Neutrophil (primary cell): ENCODE results near the gene FOXL1.

Experiments used
- H3K27ac ChIP-seq: fragments of 200-600 bp; sonication (generic); 2 replicates; pipeline ENCODE4 v1.5.1; 2016; ENCODE audit warnings: mild to moderate bottlenecking, moderate library complexity
- H3K27me3 ChIP-seq: fragments of 200-600 bp; sonication (generic); 2 replicates; pipeline ENCODE4 v1.6.0; 2016; ENCODE audit warnings: mild to moderate bottlenecking
- H3K36me3 ChIP-seq: fragments of 200-600 bp; sonication (generic); 2 replicates; pipeline ENCODE4 v1.5.1; 2017
- H3K4me1 ChIP-seq, 2 experiments: fragments of 200-600 bp in 1 of 2; sonication (generic) in 1 of 2; 1 replicate in 1 of 2; 2 replicates in 1 of 2; pipeline versions ENCODE4 v1.5.1 to v1.6.1; 2013 to 2016; ENCODE audit warnings: low read depth in 1 of 2, low read length in 1 of 2, mild to moderate bottlenecking in 1 of 2, moderate library complexity in 1 of 2; ENCODE audit not compliant: control insufficient read depth in 1 of 2, insufficient read depth in 1 of 2
- H3K4me3 ChIP-seq, 2 experiments: fragments of 200-600 bp in 1 of 2; sonication (generic) in 1 of 2; 1 replicate in 1 of 2; 2 replicates in 1 of 2; pipeline ENCODE4 v1.5.1; 2013 to 2016; ENCODE audit warnings: low read depth in 1 of 2, low read length in 1 of 2, mild to moderate bottlenecking in 1 of 2, moderate library complexity in 1 of 2
- H3K9me3 ChIP-seq: fragments of 200-600 bp; sonication (generic); 2 replicates; pipeline ENCODE4 v1.5.1; 2016
- TF ChIP-seq, protein P1 (sequence below): fragments of 200-600 bp; sonication (generic); IDR thresholded peaks from 2 replicates; pipeline ENCODE4 v1.5.1; 2016; ENCODE audit warnings: antibody characterized with exemption

FOXL1 gene

DNA sequence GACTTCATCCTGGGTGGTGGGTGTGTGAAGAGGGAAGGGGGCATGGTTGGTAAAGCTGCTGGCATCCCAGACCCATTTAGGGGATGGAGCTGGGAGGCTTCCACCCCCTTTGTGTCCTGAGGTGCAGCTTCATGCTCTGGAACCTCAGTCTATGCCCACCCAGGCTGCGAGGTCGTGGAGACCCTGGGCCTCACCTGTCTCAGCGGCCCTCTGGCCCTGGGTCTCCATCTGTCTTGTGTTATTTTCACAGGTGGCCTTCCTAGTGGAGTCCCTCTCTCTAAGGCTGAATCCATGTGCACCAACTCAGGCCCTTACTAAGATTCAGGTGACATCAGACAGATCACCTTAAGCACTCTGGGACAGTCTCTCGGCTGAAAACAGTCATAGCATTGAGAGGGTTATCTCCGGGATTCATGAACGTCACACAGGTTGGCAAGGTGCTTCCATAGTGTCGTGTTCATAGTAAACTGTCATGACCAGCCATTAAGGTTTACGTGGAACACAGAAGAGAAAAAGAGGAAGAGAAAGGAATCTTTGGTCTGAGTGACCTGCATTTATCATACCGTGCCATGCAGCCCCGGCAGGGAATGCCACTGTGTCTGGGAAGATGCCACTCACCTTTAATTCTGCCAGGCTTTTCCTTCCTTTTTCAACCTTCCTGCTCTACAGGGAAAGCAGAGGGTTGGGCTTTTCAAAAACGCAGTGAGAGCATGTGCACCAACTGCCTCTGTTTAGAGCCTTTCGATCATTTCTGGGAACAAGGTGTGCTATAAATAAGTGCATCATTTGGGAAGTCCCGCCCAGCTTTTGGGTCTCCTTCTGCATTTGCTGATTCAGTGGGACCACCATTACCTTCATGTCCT is 4.5 kb upstream of the FOXL1 start:
- H3K9me3 ChIP-seq: no peaks in the 10 kb centered on the region
- TF ChIP-seq, protein P1, sequence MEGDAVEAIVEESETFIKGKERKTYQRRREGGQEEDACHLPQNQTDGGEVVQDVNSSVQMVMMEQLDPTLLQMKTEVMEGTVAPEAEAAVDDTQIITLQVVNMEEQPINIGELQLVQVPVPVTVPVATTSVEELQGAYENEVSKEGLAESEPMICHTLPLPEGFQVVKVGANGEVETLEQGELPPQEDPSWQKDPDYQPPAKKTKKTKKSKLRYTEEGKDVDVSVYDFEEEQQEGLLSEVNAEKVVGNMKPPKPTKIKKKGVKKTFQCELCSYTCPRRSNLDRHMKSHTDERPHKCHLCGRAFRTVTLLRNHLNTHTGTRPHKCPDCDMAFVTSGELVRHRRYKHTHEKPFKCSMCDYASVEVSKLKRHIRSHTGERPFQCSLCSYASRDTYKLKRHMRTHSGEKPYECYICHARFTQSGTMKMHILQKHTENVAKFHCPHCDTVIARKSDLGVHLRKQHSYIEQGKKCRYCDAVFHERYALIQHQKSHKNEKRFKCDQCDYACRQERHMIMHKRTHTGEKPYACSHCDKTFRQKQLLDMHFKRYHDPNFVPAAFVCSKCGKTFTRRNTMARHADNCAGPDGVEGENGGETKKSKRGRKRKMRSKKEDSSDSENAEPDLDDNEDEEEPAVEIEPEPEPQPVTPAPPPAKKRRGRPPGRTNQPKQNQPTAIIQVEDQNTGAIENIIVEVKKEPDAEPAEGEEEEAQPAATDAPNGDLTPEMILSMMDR: no peak
- no peak overlapping the region for H3K4me3 ChIP-seq
- H3K27ac ChIP-seq: no peak overlapping the region
- no peaks in the 10 kb centered on the region for H3K36me3 ChIP-seq
- H3K4me1 ChIP-seq: peaks cover 10 to 12% of the 10 kb centered on the region in 2 experiments
- H3K27me3 ChIP-seq: peaks cover 100% of the 10 kb centered on the region

DNA sequence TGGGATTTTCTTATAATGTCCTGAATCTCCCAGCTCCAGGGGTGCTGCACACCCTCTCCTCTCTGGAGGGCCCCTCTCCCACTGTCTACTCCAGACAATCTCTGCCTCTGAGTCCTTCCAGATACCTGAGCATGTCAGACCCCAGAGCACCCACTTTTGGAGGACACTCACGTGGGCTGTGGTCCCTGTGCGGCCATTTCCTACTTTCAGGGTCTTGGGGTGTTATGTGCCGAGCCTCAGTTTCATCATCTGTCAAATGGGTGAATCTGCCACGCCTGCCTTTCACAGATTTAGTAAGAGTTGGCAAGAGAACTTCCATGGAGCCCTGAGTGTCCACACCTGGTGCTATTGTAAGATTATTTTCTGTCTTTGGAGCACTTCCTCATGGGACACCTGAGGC is 3.7 kb upstream of the FOXL1 start:
- no peaks in the 10 kb centered on the region for H3K9me3 ChIP-seq
- TF ChIP-seq, protein P1: no peak
- peaks cover 10 to 12% of the 10 kb centered on the region in 2 experiments for H3K4me1 ChIP-seq
- no peaks in the 10 kb centered on the region for H3K36me3 ChIP-seq
- H3K27me3 ChIP-seq: peaks cover 100% of the 10 kb centered on the region
- no peak overlapping the region for H3K27ac ChIP-seq
- H3K4me3 ChIP-seq: no peak overlapping the region

DNA sequence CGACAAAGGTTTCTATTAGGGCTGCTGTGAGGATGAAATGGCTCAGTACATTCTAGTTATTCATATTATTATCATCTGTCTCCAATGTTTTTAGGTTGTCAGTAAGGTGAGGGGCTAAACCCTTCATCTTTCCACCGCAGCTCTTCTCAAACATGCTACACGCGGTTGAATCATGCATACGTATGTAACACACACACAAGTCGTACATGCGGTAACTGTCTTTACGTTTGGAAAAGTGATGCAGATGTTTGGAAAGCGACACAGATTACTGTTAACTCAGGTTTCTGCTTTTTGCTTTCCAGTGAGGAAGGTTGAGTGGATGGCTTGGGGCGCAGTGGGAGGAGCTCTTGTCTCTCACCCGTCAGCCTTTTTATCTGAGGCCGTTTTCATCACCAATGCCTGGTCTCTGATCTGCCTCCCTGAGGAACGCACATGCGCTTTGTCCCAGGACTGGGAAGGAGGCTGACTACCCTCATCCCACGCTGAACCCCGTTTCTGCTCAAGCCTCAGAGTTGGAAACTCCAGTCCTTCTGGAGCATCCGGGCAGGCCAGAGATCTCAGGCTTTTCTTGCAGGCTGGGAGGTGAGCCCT is 3.2 kb upstream of the FOXL1 start:
- H3K27ac ChIP-seq: no peak overlapping the region
- TF ChIP-seq, protein P1: no peak
- peaks cover 10 to 12% of the 10 kb centered on the region in 2 experiments for H3K4me1 ChIP-seq
- H3K9me3 ChIP-seq: no peaks in the 10 kb centered on the region
- H3K27me3 ChIP-seq: peaks cover 100% of the 10 kb centered on the region
- H3K4me3 ChIP-seq: no peak overlapping the region
- no peaks in the 10 kb centered on the region for H3K36me3 ChIP-seq

DNA sequence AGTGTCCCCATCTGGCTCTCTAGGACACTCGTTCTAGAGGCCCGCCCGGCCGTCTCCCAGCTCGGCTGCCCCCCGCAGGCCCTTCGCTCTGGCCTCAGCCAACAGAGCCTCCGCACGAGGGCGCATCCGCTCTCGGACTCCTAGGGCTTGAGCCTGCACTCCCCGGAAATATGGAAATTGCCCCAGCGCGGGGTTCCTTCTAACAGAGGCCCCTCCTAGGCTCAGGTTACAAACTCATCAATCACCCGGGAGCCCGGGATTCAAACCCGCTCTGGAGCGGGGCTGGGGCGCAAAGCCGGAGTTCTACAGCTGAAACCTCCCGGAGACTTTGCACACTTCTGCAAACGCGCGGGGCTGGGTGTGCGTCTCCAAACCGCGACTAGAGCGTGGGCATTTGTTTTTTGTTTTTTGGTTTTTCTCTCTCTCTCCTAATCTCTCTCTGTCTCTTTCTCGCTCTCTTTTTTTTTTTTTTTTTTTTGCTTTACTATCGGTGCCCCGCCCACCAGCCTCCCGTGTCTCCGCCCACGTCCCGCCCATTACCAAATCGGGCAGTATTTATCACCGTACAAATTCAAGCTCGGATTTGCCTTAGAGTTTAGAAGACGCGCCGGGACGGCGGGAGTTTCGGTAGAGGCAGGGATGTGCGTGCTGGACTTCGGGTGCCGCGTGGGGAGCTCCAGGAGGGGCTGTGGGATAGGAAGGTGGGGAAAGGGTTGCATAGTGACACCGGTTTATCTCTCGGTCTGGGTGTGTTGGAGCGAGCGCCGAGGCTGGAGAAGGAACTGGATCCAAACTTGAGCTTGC is 2.4 kb upstream of the FOXL1 start:
- peaks cover 10 to 12% of the 10 kb centered on the region in 2 experiments for H3K4me1 ChIP-seq
- H3K4me3 ChIP-seq: peak overlapping the region; percentile 30 to 54
- no peaks in the 10 kb centered on the region for H3K9me3 ChIP-seq
- H3K27me3 ChIP-seq: peaks cover 100% of the 10 kb centered on the region
- TF ChIP-seq, protein P1: no peak
- H3K36me3 ChIP-seq: no peaks in the 10 kb centered on the region
- no peak overlapping the region for H3K27ac ChIP-seq

DNA sequence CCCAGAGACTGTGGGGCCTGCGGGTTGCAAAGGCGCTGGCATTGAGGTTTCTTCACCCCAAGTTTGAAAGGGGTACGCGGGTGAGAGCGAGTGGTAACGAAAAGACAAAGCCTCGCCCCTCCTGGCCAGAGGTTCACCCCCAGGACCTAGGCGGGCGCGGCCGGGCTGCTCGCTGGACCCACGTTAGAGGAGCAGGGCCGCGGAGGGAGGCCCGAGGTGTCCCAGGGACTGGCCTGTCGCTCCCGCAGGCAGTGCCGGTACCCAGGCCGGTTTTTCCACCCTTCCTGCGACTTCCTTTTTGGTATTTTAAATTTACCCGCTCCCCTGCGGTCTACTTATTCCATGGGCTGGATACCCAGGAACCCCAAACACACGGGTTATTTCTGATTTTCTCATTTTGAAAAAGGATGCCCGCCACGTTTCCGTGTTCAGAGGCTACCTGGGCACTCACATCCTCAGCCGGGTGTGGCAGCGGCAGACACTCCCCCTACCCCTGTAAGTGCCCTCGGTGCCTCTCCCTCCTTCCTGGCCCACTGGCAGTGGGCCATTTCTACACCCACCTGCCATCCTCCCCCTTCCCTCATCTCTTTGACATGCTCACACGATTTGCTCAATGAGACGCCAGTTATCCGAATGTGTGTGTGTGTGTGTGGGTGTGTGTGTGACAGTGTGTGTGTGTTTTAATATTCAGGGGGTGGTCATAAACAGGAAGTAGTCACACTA is 1.6 kb upstream of the FOXL1 start:
- Histone ChIP-seq H3K4me1 (peaks cover 10 to 12% of the 10 kb centered on the region in 2 experiments), H3K9me3 (no peaks in the 10 kb centered on the region), H3K4me3 (peak overlapping the region; percentile 30 to 54), H3K27ac (no peak overlapping the region), H3K27me3 (peaks cover 100% of the 10 kb centered on the region), H3K36me3 (no peaks in the 10 kb centered on the region)
- TF ChIP-seq, protein P1: no peak
